Measurements from ENCODE around the gene RAPSN.

- TF ChIP-seq CREB1 (CRISPR knock-in tag; IDR thresholded peaks at IDR 0.05; ENCODE audit: low read depth) (no peak), POLR2AphosphoS5 (IDR thresholded peaks at IDR 0.05; ENCODE audit: low read depth) (no peak), EZH2 (IDR thresholded peaks at IDR 0.05; ENCODE audit: low read depth, unreplicated experiment) (no peak), JUNB (IDR thresholded peaks at IDR 0.05; ENCODE audit: unreplicated experiment) (no peak), ZNF114 (CRISPR knock-in tag; IDR thresholded peaks at IDR 0.05) (no peak), EZH2phosphoT487 (IDR thresholded peaks at IDR 0.05; ENCODE audit: unreplicated experiment) (no peak), STAT1 (IDR thresholded peaks at IDR 0.05; ENCODE audit: unreplicated experiment) (no peak)
- TF ChIP-seq, protein P1, sequence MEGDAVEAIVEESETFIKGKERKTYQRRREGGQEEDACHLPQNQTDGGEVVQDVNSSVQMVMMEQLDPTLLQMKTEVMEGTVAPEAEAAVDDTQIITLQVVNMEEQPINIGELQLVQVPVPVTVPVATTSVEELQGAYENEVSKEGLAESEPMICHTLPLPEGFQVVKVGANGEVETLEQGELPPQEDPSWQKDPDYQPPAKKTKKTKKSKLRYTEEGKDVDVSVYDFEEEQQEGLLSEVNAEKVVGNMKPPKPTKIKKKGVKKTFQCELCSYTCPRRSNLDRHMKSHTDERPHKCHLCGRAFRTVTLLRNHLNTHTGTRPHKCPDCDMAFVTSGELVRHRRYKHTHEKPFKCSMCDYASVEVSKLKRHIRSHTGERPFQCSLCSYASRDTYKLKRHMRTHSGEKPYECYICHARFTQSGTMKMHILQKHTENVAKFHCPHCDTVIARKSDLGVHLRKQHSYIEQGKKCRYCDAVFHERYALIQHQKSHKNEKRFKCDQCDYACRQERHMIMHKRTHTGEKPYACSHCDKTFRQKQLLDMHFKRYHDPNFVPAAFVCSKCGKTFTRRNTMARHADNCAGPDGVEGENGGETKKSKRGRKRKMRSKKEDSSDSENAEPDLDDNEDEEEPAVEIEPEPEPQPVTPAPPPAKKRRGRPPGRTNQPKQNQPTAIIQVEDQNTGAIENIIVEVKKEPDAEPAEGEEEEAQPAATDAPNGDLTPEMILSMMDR (conservative IDR thresholded peaks at IDR 0.05; ENCODE audit: low read depth in 2 of 2): no peak
- TF ChIP-seq, protein P2, sequence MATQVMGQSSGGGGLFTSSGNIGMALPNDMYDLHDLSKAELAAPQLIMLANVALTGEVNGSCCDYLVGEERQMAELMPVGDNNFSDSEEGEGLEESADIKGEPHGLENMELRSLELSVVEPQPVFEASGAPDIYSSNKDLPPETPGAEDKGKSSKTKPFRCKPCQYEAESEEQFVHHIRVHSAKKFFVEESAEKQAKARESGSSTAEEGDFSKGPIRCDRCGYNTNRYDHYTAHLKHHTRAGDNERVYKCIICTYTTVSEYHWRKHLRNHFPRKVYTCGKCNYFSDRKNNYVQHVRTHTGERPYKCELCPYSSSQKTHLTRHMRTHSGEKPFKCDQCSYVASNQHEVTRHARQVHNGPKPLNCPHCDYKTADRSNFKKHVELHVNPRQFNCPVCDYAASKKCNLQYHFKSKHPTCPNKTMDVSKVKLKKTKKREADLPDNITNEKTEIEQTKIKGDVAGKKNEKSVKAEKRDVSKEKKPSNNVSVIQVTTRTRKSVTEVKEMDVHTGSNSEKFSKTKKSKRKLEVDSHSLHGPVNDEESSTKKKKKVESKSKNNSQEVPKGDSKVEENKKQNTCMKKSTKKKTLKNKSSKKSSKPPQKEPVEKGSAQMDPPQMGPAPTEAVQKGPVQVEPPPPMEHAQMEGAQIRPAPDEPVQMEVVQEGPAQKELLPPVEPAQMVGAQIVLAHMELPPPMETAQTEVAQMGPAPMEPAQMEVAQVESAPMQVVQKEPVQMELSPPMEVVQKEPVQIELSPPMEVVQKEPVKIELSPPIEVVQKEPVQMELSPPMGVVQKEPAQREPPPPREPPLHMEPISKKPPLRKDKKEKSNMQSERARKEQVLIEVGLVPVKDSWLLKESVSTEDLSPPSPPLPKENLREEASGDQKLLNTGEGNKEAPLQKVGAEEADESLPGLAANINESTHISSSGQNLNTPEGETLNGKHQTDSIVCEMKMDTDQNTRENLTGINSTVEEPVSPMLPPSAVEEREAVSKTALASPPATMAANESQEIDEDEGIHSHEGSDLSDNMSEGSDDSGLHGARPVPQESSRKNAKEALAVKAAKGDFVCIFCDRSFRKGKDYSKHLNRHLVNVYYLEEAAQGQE (IDR thresholded peaks at IDR 0.05; ENCODE audit: unreplicated experiment): no peak
- TF ChIP-seq, protein P3, sequence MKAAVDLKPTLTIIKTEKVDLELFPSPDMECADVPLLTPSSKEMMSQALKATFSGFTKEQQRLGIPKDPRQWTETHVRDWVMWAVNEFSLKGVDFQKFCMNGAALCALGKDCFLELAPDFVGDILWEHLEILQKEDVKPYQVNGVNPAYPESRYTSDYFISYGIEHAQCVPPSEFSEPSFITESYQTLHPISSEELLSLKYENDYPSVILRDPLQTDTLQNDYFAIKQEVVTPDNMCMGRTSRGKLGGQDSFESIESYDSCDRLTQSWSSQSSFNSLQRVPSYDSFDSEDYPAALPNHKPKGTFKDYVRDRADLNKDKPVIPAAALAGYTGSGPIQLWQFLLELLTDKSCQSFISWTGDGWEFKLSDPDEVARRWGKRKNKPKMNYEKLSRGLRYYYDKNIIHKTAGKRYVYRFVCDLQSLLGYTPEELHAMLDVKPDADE (IDR thresholded peaks at IDR 0.05): no peak
Measured at GRCh38 chr11:47434011-47434786, 14.7 kb downstream of the RAPSN start.
